ENCODE results near the gene ZNF107. TPM values are rescaled to one million over a fixed set of nuclear protein-coding genes. Genes with fewer than 3 reads are reported as not detected.
A peak's percentile ranks its signal among the peaks of the same experiment; 100 is the strongest.
"Not testable (repeated sequence)": the region's sequence is repeated elsewhere in the genome, so short reads cannot be mapped to it uniquely, and the experiment has no call there.

The ZNF107 gene
- total RNA-seq, 1 donor from 2014 or later: 11.6 TPM

DNA sequence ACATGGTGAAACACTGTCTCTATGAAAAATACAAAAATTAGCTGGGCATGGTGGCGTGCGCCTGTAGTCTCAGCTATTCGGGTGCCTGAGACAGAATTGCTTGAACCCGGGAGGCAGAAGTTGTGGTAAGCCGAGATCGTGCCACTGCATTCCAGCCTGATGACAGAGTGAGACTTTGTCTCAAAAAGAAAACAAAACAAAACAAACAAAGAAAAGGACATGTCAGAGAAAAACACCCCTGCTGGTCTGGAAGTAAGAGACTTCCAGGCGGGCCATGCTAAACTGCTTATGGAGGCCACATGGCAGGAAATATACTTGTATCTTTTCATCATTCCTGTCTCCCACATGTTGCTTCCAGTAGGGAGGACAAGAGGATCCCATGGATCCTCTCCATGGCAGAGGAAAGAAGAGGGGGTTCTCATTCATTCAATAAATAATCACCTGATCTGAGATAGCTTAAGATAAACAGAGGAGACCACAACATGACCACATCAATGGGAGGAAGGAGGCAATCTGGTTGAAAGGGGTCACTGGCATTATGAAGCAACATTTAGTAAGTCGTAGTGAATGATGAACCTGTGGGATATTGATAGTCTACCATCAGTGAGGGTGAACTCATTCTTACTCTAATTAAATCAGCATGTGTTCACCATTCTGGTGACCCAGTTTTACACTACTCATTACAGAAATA, 67.8 kb downstream of the ZNF107 start:
- DNase-seq (ENCODE audit: low spot score): no peak

DNA sequence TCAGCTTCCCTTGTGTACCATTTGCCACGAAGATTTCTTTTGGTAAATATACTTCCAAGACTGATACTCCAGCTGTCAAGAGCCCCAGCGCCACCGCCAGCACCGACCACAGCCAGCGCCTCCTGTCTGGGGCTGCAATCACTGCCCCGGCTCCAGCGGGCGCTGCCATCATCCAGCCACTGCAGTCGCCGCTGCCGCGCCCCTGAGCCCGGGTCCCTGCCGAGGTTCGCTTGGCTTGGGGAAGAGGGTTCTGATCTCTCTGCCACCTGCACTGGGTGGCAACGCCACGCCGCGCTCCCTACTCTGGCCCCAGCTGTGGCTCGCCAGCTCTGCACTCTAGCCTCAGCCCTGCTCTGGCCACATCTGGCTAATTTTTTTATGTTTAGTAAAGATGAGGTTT, 70.6 kb downstream of the ZNF107 start:
- no peak for DNase-seq (ENCODE audit: low spot score)

DNA sequence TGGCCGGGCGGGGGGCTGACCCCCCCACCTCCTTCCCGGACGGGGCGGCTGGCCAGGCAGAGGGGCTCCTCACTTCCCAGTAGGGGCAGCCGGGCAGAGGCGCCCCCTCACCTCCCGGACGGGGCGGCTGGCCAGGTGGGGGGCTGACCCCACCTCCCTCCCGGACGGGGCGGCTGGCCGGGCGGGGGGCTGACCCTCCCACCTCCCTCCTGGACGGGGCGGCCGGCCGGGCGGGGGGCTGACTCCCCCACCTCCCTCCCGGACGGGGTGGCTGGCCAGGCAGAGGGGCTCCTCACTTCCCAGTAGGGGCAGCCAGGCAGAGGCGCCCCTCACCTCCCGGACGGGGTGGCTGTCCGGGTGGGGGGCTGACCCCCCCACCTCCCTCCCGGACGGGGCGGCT, 72.5 kb downstream of the ZNF107 start:
- DNase-seq (ENCODE audit: low spot score): not testable (repeated sequence)

DNA sequence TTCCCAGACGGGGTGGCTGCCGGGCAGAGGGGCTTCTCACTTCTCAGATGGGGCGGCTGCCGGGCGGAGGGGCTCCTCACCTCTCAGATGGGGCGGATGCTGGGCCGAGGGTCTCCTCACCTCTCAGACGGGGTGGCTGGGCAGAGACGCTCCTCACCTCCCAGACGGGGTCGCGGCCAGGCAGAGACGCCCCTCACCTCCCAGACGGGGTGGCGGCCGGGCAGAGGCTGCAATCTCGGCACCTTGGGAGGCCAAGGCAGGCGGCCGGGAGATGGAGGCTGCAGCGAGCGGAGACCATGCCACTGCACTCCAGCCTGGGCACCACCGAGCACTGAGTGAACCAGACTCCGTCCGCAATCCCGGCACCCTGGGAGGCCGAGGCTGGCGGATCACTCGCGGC, 73.0 kb downstream of the ZNF107 start:
- not testable (repeated sequence) for DNase-seq (ENCODE audit: low spot score)

DNA sequence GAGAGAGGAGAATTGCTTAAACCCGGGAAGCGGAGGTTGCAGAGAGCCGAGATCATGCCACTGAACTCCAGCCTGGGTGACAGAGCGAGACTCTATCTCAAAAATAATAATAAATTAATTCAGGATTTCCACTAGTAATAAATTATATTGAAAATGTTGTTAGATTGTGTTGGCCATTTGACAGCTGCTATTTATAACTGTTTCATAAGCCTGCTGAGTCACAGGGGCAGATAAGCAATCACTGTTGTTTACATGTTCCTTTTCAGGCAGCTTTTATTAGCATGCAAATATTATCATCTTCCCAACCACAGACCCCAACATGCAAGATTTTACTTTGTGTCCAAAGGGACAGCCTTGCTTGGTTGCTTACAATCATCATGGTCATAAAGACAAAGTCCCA, 78.7 kb downstream of the ZNF107 start:
- DNase-seq (ENCODE audit: low spot score): no peak

DNA sequence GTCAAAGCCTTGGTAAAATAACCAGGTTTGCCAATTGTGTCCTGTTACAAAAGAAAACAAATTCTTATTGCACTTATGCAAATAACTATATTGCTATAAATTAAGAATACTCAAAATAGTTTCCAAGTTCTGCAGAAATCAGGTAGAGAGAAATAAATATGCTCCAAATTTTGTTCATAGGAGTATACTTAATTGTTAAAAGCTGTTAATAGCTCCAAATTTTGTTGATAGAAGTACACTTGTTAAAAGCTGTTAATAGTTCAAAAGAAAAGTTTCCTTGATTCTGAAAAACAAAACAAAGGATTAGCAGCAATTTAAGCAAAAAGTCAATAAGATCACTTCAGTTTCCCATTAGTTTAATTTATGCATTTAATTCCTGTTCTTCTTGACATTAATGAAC, 81.9 kb downstream of the ZNF107 start:
- DNase-seq (ENCODE audit: low spot score): no peak

DNA sequence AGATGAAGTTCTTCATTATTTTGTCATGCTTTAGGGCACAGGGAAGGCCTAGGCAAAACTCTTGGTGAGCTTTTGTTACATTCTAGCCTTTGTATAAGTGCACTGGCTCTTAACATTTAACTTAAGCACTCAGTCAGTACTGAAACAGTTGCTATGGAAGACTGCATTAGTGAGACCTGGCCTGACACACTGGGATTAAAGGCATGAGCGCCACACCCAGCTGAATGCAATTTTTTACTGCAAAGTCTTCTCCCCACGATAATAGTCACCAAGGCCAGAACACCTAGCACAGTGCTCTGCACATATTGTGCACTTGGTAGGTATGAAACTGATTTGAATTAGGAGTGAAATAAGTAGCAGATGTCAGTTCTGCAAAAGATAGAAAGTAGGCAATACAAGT, 87.1 kb downstream of the ZNF107 start:
- no peak for DNase-seq (ENCODE audit: low spot score)

DNA sequence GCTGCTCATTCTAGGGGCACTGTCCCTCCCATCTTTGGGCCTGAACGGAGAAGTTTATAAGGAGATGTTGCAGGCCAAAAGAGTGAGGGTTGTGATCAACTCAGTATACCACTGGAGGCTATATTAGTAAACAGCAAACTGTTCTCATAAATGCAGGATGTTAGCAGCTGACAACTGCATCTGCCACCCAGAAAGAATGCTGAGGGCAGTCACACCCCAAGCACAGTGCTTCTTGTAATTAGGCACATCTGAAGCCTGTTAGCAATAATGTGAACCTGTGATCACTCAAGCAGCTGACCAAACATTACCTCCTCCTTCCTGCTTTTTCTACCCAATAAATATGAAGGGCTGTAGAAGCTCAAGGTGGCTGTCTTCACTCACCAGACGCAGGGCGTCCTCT, 89.9 kb downstream of the ZNF107 start:
- no peak for DNase-seq (ENCODE audit: low spot score)

DNA sequence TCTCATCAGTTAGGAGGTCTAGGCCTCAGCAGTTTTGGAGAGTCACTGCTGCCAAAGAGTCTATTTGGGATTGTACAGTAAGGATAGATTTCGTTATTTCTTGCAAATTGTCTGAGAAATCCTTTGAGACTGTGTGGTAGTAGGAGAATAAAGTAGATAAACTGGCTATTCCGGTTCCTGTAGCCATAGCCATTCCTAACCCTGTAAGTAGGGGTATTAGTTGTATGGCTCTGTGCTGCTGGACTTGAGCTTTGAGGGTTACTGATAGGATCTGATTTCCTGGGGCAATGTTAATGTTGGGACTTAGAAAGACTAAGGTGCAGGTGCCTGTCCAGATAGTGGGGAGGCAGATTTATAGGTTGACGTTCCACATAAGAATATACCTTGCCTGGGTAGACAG, 92.2 kb downstream of the ZNF107 start:
- peak; percentile 13 for DNase-seq (ENCODE audit: low spot score)

Other genes with a start within 250 kb of the ZNF107 start
- gene ZNF680, start 103.1 kb upstream of the ZNF107 start, total RNA-seq (ENCODE audit: insufficient read depth, low replicate concordance): 31.5 TPM
- 10.1 TPM for gene ZNF138, start 128.3 kb downstream of the ZNF107 start, total RNA-seq (ENCODE audit: insufficient read depth, low replicate concordance)
- gene ZNF273, start 237.1 kb downstream of the ZNF107 start, total RNA-seq (ENCODE audit: insufficient read depth, low replicate concordance): 15.4 TPM